Parathyroid adenoma (tissue), 2 donors: Measurements from ENCODE around the gene SORCS3.

ENCODE experiments used
- H2AFZ ChIP-seq: fragments of 300-600 bp; sonication (generic); one replicate; pipeline ENCODE4 v1.7.0; 2017; ENCODE audit warnings: antibody characterized with exemption, mild to moderate bottlenecking
- H3K27ac ChIP-seq: fragments of 300-600 bp; sonication (generic); one replicate; pipeline ENCODE4 v1.7.0; 2017
- H3K27me3 ChIP-seq: fragments of 300-600 bp; sonication (generic); one replicate; pipeline ENCODE4 v1.7.0; 2017; ENCODE audit warnings: low read length; ENCODE audit not compliant: control insufficient read depth, insufficient read depth
- H3K36me3 ChIP-seq: fragments of 300-600 bp; sonication (generic); one replicate; pipeline ENCODE4 v1.7.0; 2017; ENCODE audit warnings: low read length; ENCODE audit not compliant: control insufficient read depth, insufficient read depth
- H3K4me1 ChIP-seq: fragments of 300-600 bp; sonication (generic); one replicate; pipeline ENCODE4 v1.7.0; 2017; ENCODE audit warnings: control low read depth
- H3K4me2 ChIP-seq: fragments of 300-600 bp; sonication (generic); one replicate; pipeline ENCODE4 v1.7.0; 2017; ENCODE audit warnings: low read length
- H3K4me3 ChIP-seq: fragments of 300-600 bp; sonication (generic); one replicate; pipeline ENCODE4 v1.7.0; 2017; ENCODE audit warnings: low read depth, low read length
- H3K79me2 ChIP-seq: fragments of 300-600 bp; sonication (generic); one replicate; pipeline ENCODE4 v1.7.0; 2017; ENCODE audit warnings: control low read depth
- H3K9ac ChIP-seq: fragments of 300-600 bp; sonication (generic); one replicate; pipeline ENCODE4 v1.7.0; 2017; ENCODE audit warnings: mild to moderate bottlenecking
- H3K9me3 ChIP-seq: fragments of 300-600 bp; sonication (generic); one replicate; pipeline ENCODE4 v1.7.0; 2017; ENCODE audit warnings: low read length; ENCODE audit not compliant: control insufficient read depth
- TF ChIP-seq, protein P1 (sequence below): fragments of 300-600 bp; sonication (generic); IDR thresholded peaks from one replicate; pipeline ENCODE4 v1.7.0; 2017; ENCODE audit warnings: antibody characterized with exemption, mild to moderate bottlenecking
- donor health status: primary hyperparathyroidism.

Gene SORCS3

DNA sequence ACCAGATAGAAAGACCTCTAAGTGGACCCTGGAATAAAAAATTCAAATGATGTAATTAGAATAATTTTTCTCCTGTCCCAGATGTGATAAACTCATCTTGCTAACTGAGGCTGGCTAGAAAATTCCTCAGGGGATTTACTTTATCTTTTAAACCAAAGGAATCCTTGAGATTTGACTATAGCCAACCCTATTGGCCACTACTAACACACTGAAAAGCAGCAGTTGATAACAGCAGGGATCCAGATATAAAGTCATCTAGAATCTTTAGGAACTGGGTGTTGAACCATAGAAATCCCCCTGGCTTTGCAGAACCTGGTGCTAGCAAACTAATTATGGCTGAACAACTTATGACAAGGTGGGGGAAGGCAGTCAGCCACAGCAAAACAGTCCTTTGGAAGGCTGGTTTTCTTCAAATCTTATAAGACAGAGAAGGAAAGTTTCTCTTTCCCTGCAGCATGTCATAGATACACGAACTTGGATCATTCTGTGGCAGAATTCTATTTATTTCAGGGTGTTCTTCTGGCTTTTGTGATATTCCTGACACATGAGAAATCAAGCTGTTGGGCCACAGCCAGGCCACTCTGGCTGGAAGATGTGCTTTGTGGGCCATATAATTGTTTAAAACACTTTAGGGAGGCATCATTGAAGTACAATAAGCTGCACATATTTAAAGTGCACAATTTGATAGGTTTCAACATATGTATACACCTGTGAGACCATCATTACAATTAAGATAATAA lies 643.6 kb downstream of the SORCS3 start:
- no peaks in the 10 kb centered on the region for H3K4me1 ChIP-seq
- H3K4me2 ChIP-seq = no peak overlapping the region
- H3K79me2 ChIP-seq = no peaks in the 10 kb centered on the region
- H3K4me3 ChIP-seq = no peak overlapping the region
- H3K36me3 ChIP-seq = no peaks in the 10 kb centered on the region
- H2AFZ ChIP-seq = no peak overlapping the region
- H3K9me3 ChIP-seq = no peaks in the 10 kb centered on the region
- TF ChIP-seq, protein P1, sequence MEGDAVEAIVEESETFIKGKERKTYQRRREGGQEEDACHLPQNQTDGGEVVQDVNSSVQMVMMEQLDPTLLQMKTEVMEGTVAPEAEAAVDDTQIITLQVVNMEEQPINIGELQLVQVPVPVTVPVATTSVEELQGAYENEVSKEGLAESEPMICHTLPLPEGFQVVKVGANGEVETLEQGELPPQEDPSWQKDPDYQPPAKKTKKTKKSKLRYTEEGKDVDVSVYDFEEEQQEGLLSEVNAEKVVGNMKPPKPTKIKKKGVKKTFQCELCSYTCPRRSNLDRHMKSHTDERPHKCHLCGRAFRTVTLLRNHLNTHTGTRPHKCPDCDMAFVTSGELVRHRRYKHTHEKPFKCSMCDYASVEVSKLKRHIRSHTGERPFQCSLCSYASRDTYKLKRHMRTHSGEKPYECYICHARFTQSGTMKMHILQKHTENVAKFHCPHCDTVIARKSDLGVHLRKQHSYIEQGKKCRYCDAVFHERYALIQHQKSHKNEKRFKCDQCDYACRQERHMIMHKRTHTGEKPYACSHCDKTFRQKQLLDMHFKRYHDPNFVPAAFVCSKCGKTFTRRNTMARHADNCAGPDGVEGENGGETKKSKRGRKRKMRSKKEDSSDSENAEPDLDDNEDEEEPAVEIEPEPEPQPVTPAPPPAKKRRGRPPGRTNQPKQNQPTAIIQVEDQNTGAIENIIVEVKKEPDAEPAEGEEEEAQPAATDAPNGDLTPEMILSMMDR = no peak
- H3K9ac ChIP-seq = no peak overlapping the region
- no peaks in the 10 kb centered on the region for H3K27me3 ChIP-seq
- no peak overlapping the region for H3K27ac ChIP-seq

DNA sequence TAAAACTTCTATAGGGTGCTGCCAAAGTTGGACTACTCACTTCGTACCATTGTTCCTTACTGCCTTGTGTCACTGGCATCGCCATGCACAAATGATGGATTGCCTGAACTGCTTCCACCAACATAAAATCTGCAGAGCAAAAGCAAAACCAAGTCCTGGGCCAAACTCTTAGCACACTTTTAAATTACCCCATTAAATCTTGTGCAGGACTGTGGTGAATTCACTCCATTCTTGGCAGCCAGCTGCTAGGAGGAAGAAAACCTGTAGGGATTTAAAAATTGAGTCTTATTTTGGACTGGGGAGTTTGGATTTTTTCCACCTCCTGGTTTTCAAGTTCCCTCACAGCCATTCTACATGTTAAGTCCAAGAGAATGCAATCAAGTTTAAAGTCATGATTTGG lies 646.9 kb downstream of the SORCS3 start:
- Histone ChIP-seq H3K4me3 (no peak overlapping the region), H3K27me3 (no peaks in the 10 kb centered on the region), H3K79me2 (no peaks in the 10 kb centered on the region), H3K36me3 (no peaks in the 10 kb centered on the region), H3K9ac (no peak overlapping the region), H3K27ac (no peak overlapping the region), H2AFZ (no peak overlapping the region), H3K9me3 (no peaks in the 10 kb centered on the region), H3K4me2 (no peak overlapping the region), H3K4me1 (no peaks in the 10 kb centered on the region)
- TF ChIP-seq, protein P1 = no peak

- no peaks in the 10 kb centered on the region for H3K79me2 ChIP-seq
- H3K4me1 ChIP-seq = no peaks in the 10 kb centered on the region
- no peaks in the 10 kb centered on the region for H3K36me3 ChIP-seq
- H3K9ac ChIP-seq = no peak overlapping the region
- H3K4me2 ChIP-seq = no peak overlapping the region
- no peak overlapping the region for H3K4me3 ChIP-seq
- TF ChIP-seq, protein P1 = no peak
- H3K27me3 ChIP-seq = no peaks in the 10 kb centered on the region
- no peak overlapping the region for H3K27ac ChIP-seq
- H3K9me3 ChIP-seq = no peaks in the 10 kb centered on the region
- H2AFZ ChIP-seq = no peak overlapping the region
These were observed 647.5 kb downstream of the SORCS3 start for GRCh38 chr10:105288613-105289012.

DNA sequence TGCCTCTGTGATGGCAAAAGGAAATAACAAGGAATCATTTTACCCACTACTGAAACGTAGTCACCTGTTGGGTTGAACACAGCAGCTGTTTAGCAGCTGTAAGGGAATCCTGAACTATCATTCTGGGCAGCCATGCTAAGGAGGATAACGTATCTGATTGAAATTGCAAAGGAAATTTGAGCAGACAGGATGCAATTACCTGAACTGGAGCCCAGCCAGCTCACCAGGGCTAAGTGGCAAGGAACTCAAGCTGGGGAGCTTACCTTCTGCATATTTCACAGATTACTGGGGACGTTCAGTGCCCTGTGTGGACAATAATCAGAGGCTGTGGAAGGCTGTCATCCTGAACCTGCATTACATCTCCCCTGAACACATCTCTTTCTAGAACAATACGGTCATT lies 650.5 kb downstream of the SORCS3 start:
- Histone ChIP-seq H3K79me2 (no peaks in the 10 kb centered on the region), H3K9ac (no peak overlapping the region), H2AFZ (no peak overlapping the region), H3K4me1 (no peaks in the 10 kb centered on the region), H3K4me2 (no peak overlapping the region), H3K9me3 (no peaks in the 10 kb centered on the region), H3K27ac (no peak overlapping the region), H3K4me3 (no peak overlapping the region), H3K36me3 (no peaks in the 10 kb centered on the region), H3K27me3 (no peaks in the 10 kb centered on the region)
- TF ChIP-seq, protein P1 = no peak

- H3K27ac ChIP-seq = no peak overlapping the region
- TF ChIP-seq, protein P1 = no peak
- H3K9ac ChIP-seq = no peak overlapping the region
- H3K36me3 ChIP-seq = no peaks in the 10 kb centered on the region
- H3K27me3 ChIP-seq = no peaks in the 10 kb centered on the region
- no peaks in the 10 kb centered on the region for H3K4me1 ChIP-seq
- H2AFZ ChIP-seq = no peak overlapping the region
- H3K79me2 ChIP-seq = no peaks in the 10 kb centered on the region
- H3K4me2 ChIP-seq = no peak overlapping the region
- no peak overlapping the region for H3K4me3 ChIP-seq
- H3K9me3 ChIP-seq = no peaks in the 10 kb centered on the region
These were observed 651.1 kb downstream of the SORCS3 start for GRCh38 chr10:105292236-105292635.
